Mesendoderm (in vitro differentiated cells): Measurements from ENCODE around the gene NCBP2L.

Experiments
- DNase-seq: peaks from one replicate; pipeline ENCODE4 v3.0.0; 2013
- H2AK5ac ChIP-seq: 2 replicates; pipeline ENCODE4 v1.6.1; 2013; ENCODE audit warnings: low read length, inconsistent platforms
- H2BK120ac ChIP-seq: 2 replicates; pipeline ENCODE4 v1.6.1; 2013; ENCODE audit warnings: low read depth, mild to moderate bottlenecking, low read length, moderate library complexity, mixed read lengths
- H2BK15ac ChIP-seq: replicated peaks from 2 replicates; pipeline ENCODE4 v1.6.1; 2013; ENCODE audit warnings: low read depth, mild to moderate bottlenecking, moderate library complexity
- H2BK5ac ChIP-seq: 2 replicates; pipeline ENCODE4 v1.6.1; 2013; ENCODE audit warnings: low read length, inconsistent platforms
- H3K18ac ChIP-seq: 2 replicates; pipeline ENCODE4 v1.6.1; 2013; ENCODE audit warnings: mild to moderate bottlenecking, low read length, mixed read lengths
- H3K23ac ChIP-seq: one replicate; pipeline ENCODE4 v1.6.1; 2013; ENCODE audit warnings: low read length
- H3K27ac ChIP-seq: 2 replicates; pipeline ENCODE4 v1.5.1; 2013; ENCODE audit warnings: low read depth, mild to moderate bottlenecking, inconsistent platforms, low read length, moderate library complexity
- H3K27me3 ChIP-seq: 2 replicates; pipeline ENCODE4 v1.6.1; 2013; ENCODE audit warnings: low read length, control low read depth, mild to moderate bottlenecking, inconsistent platforms; ENCODE audit not compliant: insufficient read depth, poor library complexity
- H3K36me3 ChIP-seq: 2 replicates; pipeline ENCODE4 v1.6.1; 2013; ENCODE audit warnings: low read length, inconsistent platforms; ENCODE audit not compliant: control insufficient read depth, insufficient read depth
- H3K4ac ChIP-seq: one replicate; pipeline ENCODE4 v1.6.1; 2013; ENCODE audit warnings: low read depth, mild to moderate bottlenecking, low read length, moderate library complexity
- H3K4me1 ChIP-seq: 2 replicates; pipeline ENCODE4 v1.6.1; 2013; ENCODE audit warnings: low read depth, low read length, inconsistent platforms; ENCODE audit not compliant: control insufficient read depth
- H3K4me2 ChIP-seq: 2 replicates; pipeline ENCODE4 v1.6.1; 2013; ENCODE audit warnings: low read length
- H3K4me3 ChIP-seq: 2 replicates; pipeline ENCODE4 v1.5.1; 2013; ENCODE audit warnings: mild to moderate bottlenecking, low read length
- H3K56ac ChIP-seq: one replicate; pipeline ENCODE4 v1.6.1; 2013; ENCODE audit warnings: low read length
- H3K79me1 ChIP-seq: 2 replicates; pipeline ENCODE4 v1.6.1; 2013; ENCODE audit warnings: low read length, inconsistent platforms
- H3K79me2 ChIP-seq: 2 replicates; pipeline ENCODE4 v1.6.1; 2013; ENCODE audit warnings: mild to moderate bottlenecking, low read length; ENCODE audit not compliant: control insufficient read depth, insufficient read depth
- H3K9ac ChIP-seq: 2 replicates; pipeline ENCODE4 v1.6.1; 2013; ENCODE audit warnings: low read length, inconsistent platforms
- H4K5ac ChIP-seq: one replicate; pipeline ENCODE4 v1.6.1; 2013; ENCODE audit warnings: low read length
- H4K8ac ChIP-seq: one replicate; pipeline ENCODE4 v1.6.1; 2013; ENCODE audit warnings: low read depth, mild to moderate bottlenecking, control low read depth, low read length, moderate library complexity
- WGBS: extraction: QIAGEN DNeasy Blood & Tissue Kit; methylation state at CpG from one replicate; pipeline ENCODE4 v1.1.7; 2013; ENCODE audit warnings: low lambda C conversion rate, missing lambda C conversion rate; ENCODE audit not compliant: insufficient coverage; ENCODE audit errors: extremely low coverage; 5-methylcytosine and 5-hydroxymethylcytosine counted together

The NCBP2L gene

DNA sequence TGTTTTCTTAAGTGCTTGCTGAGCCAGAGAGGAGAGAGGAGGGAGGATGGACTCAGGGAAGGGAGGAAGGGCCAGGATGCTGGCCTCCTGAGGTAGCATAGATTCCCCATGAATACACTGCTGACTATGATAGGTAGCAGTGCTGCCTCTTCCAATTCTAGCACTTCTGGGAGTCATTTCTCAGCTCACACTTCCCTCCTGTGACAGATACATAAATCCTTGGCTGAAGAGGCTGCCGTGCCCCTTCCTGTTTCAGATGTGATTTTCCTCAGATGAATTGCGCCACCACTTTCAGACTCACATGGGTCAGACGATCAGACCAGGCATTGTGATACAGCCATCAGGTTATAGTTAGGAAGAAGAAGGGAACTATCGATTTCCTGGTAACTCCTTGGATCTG is 24.3 kb upstream of the NCBP2L start:
- Histone ChIP-seq H3K27ac (no peak overlapping the region), H2BK120ac (no peak overlapping the region), H3K4me1 (no peaks in the 10 kb centered on the region), H4K8ac (no peak overlapping the region), H2BK15ac (no peak overlapping the region), H3K18ac (no peak overlapping the region), H2AK5ac (no peak overlapping the region), H3K4ac (no peak overlapping the region), H3K79me1 (no peaks in the 10 kb centered on the region), H3K4me2 (no peak overlapping the region), H3K4me3 (no peak overlapping the region), H3K9ac (no peak overlapping the region), H2BK5ac (no peak overlapping the region), H3K36me3 (no peaks in the 10 kb centered on the region), H4K5ac (no peak overlapping the region), H3K23ac (no peak overlapping the region), H3K79me2 (no peaks in the 10 kb centered on the region), H3K27me3 (no peaks in the 10 kb centered on the region), H3K56ac (no peak overlapping the region)
- WGBS: no CpG with 5 or more reads among the region's 4 CpGs
- DNase-seq: no peak

DNA sequence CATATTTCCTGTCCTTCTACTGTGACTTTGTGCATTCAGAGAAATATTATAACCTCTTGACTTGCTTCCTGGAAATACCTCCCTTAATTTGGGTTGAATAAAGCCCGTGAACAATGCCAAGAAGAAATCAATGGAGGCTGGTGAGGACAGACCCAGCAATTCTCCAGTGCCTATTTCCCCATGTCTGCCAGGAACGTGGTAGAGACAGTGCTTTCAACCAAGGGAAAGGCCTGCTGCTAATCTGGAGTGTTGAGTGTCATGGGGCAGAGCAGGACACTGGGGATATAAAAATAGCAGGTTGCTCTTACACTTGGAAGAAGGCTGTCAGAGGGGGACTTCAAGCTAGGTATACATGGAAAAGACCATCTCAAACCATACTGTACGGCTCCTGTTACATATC is 21.8 kb upstream of the NCBP2L start:
- no CpG with 5 or more reads among the region's 3 CpGs for WGBS
- Histone ChIP-seq H3K23ac (no peak overlapping the region), H4K8ac (no peak overlapping the region), H4K5ac (no peak overlapping the region), H3K4ac (no peak overlapping the region), H3K27me3 (no peaks in the 10 kb centered on the region), H3K4me1 (no peaks in the 10 kb centered on the region), H3K18ac (no peak overlapping the region), H3K4me3 (no peak overlapping the region), H3K27ac (no peak overlapping the region), H2BK120ac (no peak overlapping the region), H3K79me1 (no peaks in the 10 kb centered on the region), H2BK5ac (no peak overlapping the region), H3K36me3 (no peaks in the 10 kb centered on the region), H3K9ac (no peak overlapping the region), H3K79me2 (no peaks in the 10 kb centered on the region), H3K56ac (no peak overlapping the region), H3K4me2 (no peak overlapping the region), H2AK5ac (no peak overlapping the region), H2BK15ac (no peak overlapping the region)
- no peak for DNase-seq

DNA sequence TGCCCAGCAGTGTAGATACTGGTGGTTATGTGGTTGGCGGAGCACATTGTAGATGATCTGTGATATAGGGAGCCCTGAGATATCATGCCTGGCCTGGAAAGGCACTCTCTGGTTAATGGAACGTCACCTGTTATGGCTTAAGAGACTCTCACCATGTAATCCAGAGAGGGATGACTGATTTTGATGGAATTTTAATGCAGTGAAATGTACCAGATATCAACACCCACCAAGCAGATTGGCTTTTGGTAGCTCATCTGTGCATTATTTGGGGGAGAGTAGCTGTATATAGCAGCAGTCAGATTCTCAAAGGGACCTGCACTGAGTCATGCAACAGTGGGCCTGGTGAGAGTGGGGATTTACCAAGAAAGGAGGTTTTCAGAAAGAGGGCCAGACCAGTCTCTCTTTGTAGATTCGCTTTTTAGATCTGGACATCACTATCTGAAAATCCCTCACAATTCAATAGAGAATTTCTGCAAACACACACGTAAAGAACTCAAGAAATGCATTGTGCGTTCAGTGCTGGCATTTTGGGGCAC is 19.2 kb upstream of the NCBP2L start:
- no peak overlapping the region for H3K18ac ChIP-seq
- DNase-seq: no peak
- H3K79me2 ChIP-seq: no peaks in the 10 kb centered on the region
- H2AK5ac ChIP-seq: no peak overlapping the region
- no peak overlapping the region for H3K4me2 ChIP-seq
- no CpG with 5 or more reads among the region's 5 CpGs for WGBS
- no peaks in the 10 kb centered on the region for H3K36me3 ChIP-seq
- no peaks in the 10 kb centered on the region for H3K4me1 ChIP-seq
- H4K8ac ChIP-seq: no peak overlapping the region
- no peak overlapping the region for H3K56ac ChIP-seq
- H3K27me3 ChIP-seq: no peaks in the 10 kb centered on the region
- no peak overlapping the region for H3K23ac ChIP-seq
- H3K27ac ChIP-seq: no peak overlapping the region
- no peak overlapping the region for H3K9ac ChIP-seq
- no peak overlapping the region for H2BK15ac ChIP-seq
- no peak overlapping the region for H3K4ac ChIP-seq
- H4K5ac ChIP-seq: no peak overlapping the region
- H2BK5ac ChIP-seq: no peak overlapping the region
- H2BK120ac ChIP-seq: no peak overlapping the region
- no peaks in the 10 kb centered on the region for H3K79me1 ChIP-seq
- no peak overlapping the region for H3K4me3 ChIP-seq

GRCh38 chrX:107760304-107761077 is 17.0 kb upstream of the NCBP2L start:
- no peak overlapping the region for H4K8ac ChIP-seq
- H4K5ac ChIP-seq: no peak overlapping the region
- H2BK15ac ChIP-seq: no peak overlapping the region
- WGBS: no CpG with 5 or more reads among the region's 5 CpGs
- H3K18ac ChIP-seq: no peak overlapping the region
- H3K27me3 ChIP-seq: no peaks in the 10 kb centered on the region
- H3K23ac ChIP-seq: no peak overlapping the region
- no peak overlapping the region for H3K4me2 ChIP-seq
- H3K79me2 ChIP-seq: no peaks in the 10 kb centered on the region
- no peak overlapping the region for H3K27ac ChIP-seq
- H3K4me3 ChIP-seq: no peak overlapping the region
- no peak overlapping the region for H2BK5ac ChIP-seq
- H2AK5ac ChIP-seq: no peak overlapping the region
- H3K4ac ChIP-seq: no peak overlapping the region
- H3K79me1 ChIP-seq: no peaks in the 10 kb centered on the region
- H3K9ac ChIP-seq: no peak overlapping the region
- H3K4me1 ChIP-seq: no peaks in the 10 kb centered on the region
- no peak overlapping the region for H2BK120ac ChIP-seq
- DNase-seq: no peak
- H3K56ac ChIP-seq: no peak overlapping the region
- H3K36me3 ChIP-seq: no peaks in the 10 kb centered on the region

DNA sequence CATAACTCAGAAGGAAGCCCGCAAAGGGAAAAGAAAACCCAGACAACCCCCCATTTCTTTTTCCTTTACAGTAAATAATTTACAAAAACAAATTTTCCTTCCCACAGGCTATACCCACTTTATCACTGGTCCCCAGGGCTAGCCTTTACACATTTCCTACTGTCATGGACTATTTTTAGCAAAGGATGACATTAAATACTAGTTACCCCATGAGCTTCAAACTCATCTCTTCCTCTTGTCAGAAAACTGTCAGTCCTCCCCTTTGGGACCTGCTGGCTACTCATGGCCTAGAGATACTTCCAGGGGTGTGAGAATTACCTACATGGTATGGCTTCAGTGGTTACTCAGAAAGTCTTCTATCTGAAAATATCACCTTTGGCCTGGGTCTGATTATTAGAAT is 13.9 kb upstream of the NCBP2L start:
- no peaks in the 10 kb centered on the region for H3K79me2 ChIP-seq
- no peak overlapping the region for H2BK5ac ChIP-seq
- no peak overlapping the region for H3K56ac ChIP-seq
- H3K9ac ChIP-seq: no peak overlapping the region
- H3K23ac ChIP-seq: no peak overlapping the region
- H3K79me1 ChIP-seq: no peaks in the 10 kb centered on the region
- H3K4me1 ChIP-seq: no peaks in the 10 kb centered on the region
- H2AK5ac ChIP-seq: no peak overlapping the region
- H4K8ac ChIP-seq: no peak overlapping the region
- DNase-seq: no peak
- H2BK15ac ChIP-seq: no peak overlapping the region
- H3K4me2 ChIP-seq: no peak overlapping the region
- no CpG with 5 or more reads among the region's 1 CpG for WGBS
- no peak overlapping the region for H3K4ac ChIP-seq
- H3K4me3 ChIP-seq: no peak overlapping the region
- H3K27me3 ChIP-seq: no peaks in the 10 kb centered on the region
- H4K5ac ChIP-seq: no peak overlapping the region
- no peaks in the 10 kb centered on the region for H3K36me3 ChIP-seq
- H2BK120ac ChIP-seq: no peak overlapping the region
- H3K18ac ChIP-seq: no peak overlapping the region
- H3K27ac ChIP-seq: no peak overlapping the region
